Measurements from ENCODE around the gene KHDC4. TPM values are rescaled to one million over a fixed set of nuclear protein-coding genes. Genes with fewer than 3 reads are reported as not detected.

The KHDC4 gene
- total and polyA plus RNA-seq, 2 experiments from 2014 or later: 15.7 to 40.3 TPM

GRCh38 chr1:155893389-155894142 lies 40.6 kb downstream of the KHDC4 start:
- H3K4me3 ChIP-seq: no peak overlapping the region
- 81% methylated on average over 10 of the region's 10 CpGs for WGBS (ENCODE audit: low lambda C conversion rate, missing lambda C conversion rate)
- peak; percentile 52 for DNase-seq (ENCODE audit: low spot score)

GRCh38 chr1:155892796-155893195 lies 41.4 kb downstream of the KHDC4 start:
- Histone ChIP-seq H4K20me1 (ENCODE audit: insufficient read depth, poor library complexity, severe bottlenecking) (no peaks in the 10 kb centered on the region), H3K4me1 (ENCODE audit: insufficient read depth) (peaks cover 11% of the 10 kb centered on the region), H3K36me3 (replicated peaks; ENCODE audit: insufficient read depth, low read depth) (no peaks in the 10 kb centered on the region), H3K4me3 (no peak overlapping the region), H2AFZ (no peak overlapping the region), H3K4me2 (no peak overlapping the region), H3K79me2 (no peaks in the 10 kb centered on the region), H3K9me2 (replicated peaks; ENCODE audit: insufficient read depth) (no peaks in the 10 kb centered on the region), H3K9me3 (ENCODE audit: low read depth) (no peaks in the 10 kb centered on the region), H3K27ac (peak overlapping the region; percentile 87), H3K27me3 (no peaks in the 10 kb centered on the region)
- 46% methylated on average over 3 of the region's 3 CpGs for WGBS (ENCODE audit: low lambda C conversion rate, missing lambda C conversion rate)
- no peak for TF ChIP-seq CTCF (IDR thresholded peaks at IDR 0.05; ENCODE audit: poor library complexity)
- no peak for TF ChIP-seq EZH2phosphoT487 (IDR thresholded peaks at IDR 0.05; ENCODE audit: low read depth, severe bottlenecking, unreplicated experiment)
- TF ChIP-seq EZH2 (IDR thresholded peaks at IDR 0.05; ENCODE audit: borderline replicate concordance): no peak
- peak; percentile 23 for DNase-seq (ENCODE audit: low spot score)

More at GRCh38 chr1:155893389-155894142, 40.6 kb downstream of the KHDC4 start:
- Histone ChIP-seq H2AFZ (no peak overlapping the region), H3K4me1 (ENCODE audit: insufficient read depth) (peaks cover 11% of the 10 kb centered on the region), H3K9me3 (ENCODE audit: low read depth) (no peaks in the 10 kb centered on the region), H3K27ac (peak overlapping the region; percentile 87), H3K4me2 (no peak overlapping the region), H3K36me3 (replicated peaks; ENCODE audit: insufficient read depth, low read depth) (no peaks in the 10 kb centered on the region), H4K20me1 (ENCODE audit: insufficient read depth, poor library complexity, severe bottlenecking) (no peaks in the 10 kb centered on the region), H3K79me2 (no peaks in the 10 kb centered on the region), H3K9me2 (replicated peaks; ENCODE audit: insufficient read depth) (no peaks in the 10 kb centered on the region), H3K27me3 (no peaks in the 10 kb centered on the region)
- TF ChIP-seq CTCF (IDR thresholded peaks at IDR 0.05; ENCODE audit: poor library complexity): no peak
- TF ChIP-seq EZH2phosphoT487 (IDR thresholded peaks at IDR 0.05; ENCODE audit: low read depth, severe bottlenecking, unreplicated experiment): no peak
- no peak for TF ChIP-seq EZH2 (IDR thresholded peaks at IDR 0.05; ENCODE audit: borderline replicate concordance)

GRCh38 chr1:155890251-155890650 lies 44.0 kb downstream of the KHDC4 start:
- Histone ChIP-seq H3K27me3 (no peaks in the 10 kb centered on the region), H3K4me1 (ENCODE audit: insufficient read depth) (peaks cover 11% of the 10 kb centered on the region), H3K4me3 (no peak overlapping the region), H4K20me1 (ENCODE audit: insufficient read depth, poor library complexity, severe bottlenecking) (no peaks in the 10 kb centered on the region), H3K9me2 (replicated peaks; ENCODE audit: insufficient read depth) (no peaks in the 10 kb centered on the region), H3K79me2 (no peaks in the 10 kb centered on the region), H2AFZ (no peak overlapping the region), H3K36me3 (replicated peaks; ENCODE audit: insufficient read depth, low read depth) (no peaks in the 10 kb centered on the region), H3K9me3 (ENCODE audit: low read depth) (no peaks in the 10 kb centered on the region), H3K27ac (no peak overlapping the region), H3K4me2 (no peak overlapping the region)
- DNase-seq (ENCODE audit: low spot score): no peak
- 71% methylated on average over 3 of the region's 3 CpGs for WGBS (ENCODE audit: low lambda C conversion rate, missing lambda C conversion rate)
- TF ChIP-seq EZH2phosphoT487 (IDR thresholded peaks at IDR 0.05; ENCODE audit: low read depth, severe bottlenecking, unreplicated experiment) (no peak), CTCF (IDR thresholded peaks at IDR 0.05; ENCODE audit: poor library complexity) (no peak), EZH2 (IDR thresholded peaks at IDR 0.05; ENCODE audit: borderline replicate concordance) (no peak)

Measured in hepatocyte (in vitro differentiated cells).